Activated B cell treated with CpG ODN at 0.5 μM for 24 hours (primary cell): ENCODE results near the gene NKX6-2. TPM values are rescaled to one million over a fixed set of nuclear protein-coding genes. Genes with fewer than 3 reads are reported as not detected.

Source experiments
- ATAC-seq: fragments of 200-7000 bp; cut with Tn5 transposase; one replicate; pipeline ENCODE4 v1.10.0; 2021; ENCODE audit warnings: low read depth, mild to moderate bottlenecking, moderate library complexity
- CTCF ChIA-PET: fragments of 350-600 bp; sonication (Branson Sonifier 250); formaldehyde crosslinking; loops from one replicate; lab custom pipeline; 2021; ENCODE audit warnings: antibody characterized with exemption; lab: Charles Lee
- POLR2A ChIA-PET: fragments of 350-600 bp; sonication (Branson Sonifier 250); formaldehyde crosslinking; loops from one replicate; lab custom pipeline; 2021; ENCODE audit warnings: antibody characterized with exemption; lab: Charles Lee
- DNase-seq: peaks from one replicate; pipeline ENCODE4 v3.0.0; 2022
- H3K27ac Mint-ChIP-seq: one replicate; pipeline ENCODE4 v1.8.0; 2020; ENCODE audit warnings: mixed read lengths
- H3K27me3 Mint-ChIP-seq: one replicate; pipeline ENCODE4 v1.8.0; 2021; ENCODE audit warnings: mixed read lengths
- H3K36me3 Mint-ChIP-seq: one replicate; pipeline ENCODE4 v1.8.0; 2021; ENCODE audit warnings: low read depth, mixed read lengths
- H3K4me1 Mint-ChIP-seq: one replicate; pipeline ENCODE4 v1.8.0; 2021; ENCODE audit warnings: mixed read lengths
- H3K4me3 Mint-ChIP-seq: one replicate; pipeline ENCODE4 v1.8.0; 2020; ENCODE audit warnings: mild to moderate bottlenecking, mixed read lengths
- H3K9me3 Mint-ChIP-seq: one replicate; pipeline ENCODE4 v1.8.0; 2020; ENCODE audit warnings: mixed read lengths
- CTCF ChIP-seq: fragments of 200-600 bp; IDR thresholded peaks from one replicate; pipeline ENCODE4 v1.8.0; 2022; ENCODE audit warnings: antibody characterized with exemption, mild to moderate bottlenecking
- intact Hi-C: fragments of 100-400 bp; cut with micrococcal nuclease; formaldehyde crosslinking; loops from one replicate; pipeline ENCODE4 v1.15.1; 2024
- total RNA-seq: library from RNA; stranded (reverse); gene quantifications from 2 replicates; pipeline ENCODE4 v1.2.3, GENCODE V29; 2022

The NKX6-2 gene
- total RNA-seq, 1 donor from 2014 or later, result not detected

- Mint-ChIP-seq H3K9me3 (no peaks in the 10 kb centered on the region), H3K4me1 (peaks cover 5% of the 10 kb centered on the region), H3K27me3 (peaks cover 8% of the 10 kb centered on the region), H3K36me3 (peaks cover 36% of the 10 kb centered on the region), H3K27ac (no peak overlapping the region), H3K4me3 (no peak overlapping the region)
- TF ChIP-seq CTCF, result no peak
- ChIA-PET POLR2A (no interaction called here), CTCF (no interaction called here)
- intact Hi-C loops, result no loop called here
- DNase-seq (no peak), ATAC-seq (no peak)
Measured at GRCh38 chr10:132783165-132783939, 2.6 kb downstream of the NKX6-2 start.

GRCh38 chr10:132781556-132781955, 4.4 kb downstream of the NKX6-2 start:
- DNase-seq, result no peak
- CTCF ChIA-PET, result no interaction called here
- no peak for ATAC-seq
- Mint-ChIP-seq H3K9me3 (no peaks in the 10 kb centered on the region), H3K4me1 (peaks cover 5% of the 10 kb centered on the region), H3K4me3 (no peak overlapping the region), H3K27ac (no peak overlapping the region), H3K27me3 (peaks cover 8% of the 10 kb centered on the region), H3K36me3 (peaks cover 52% of the 10 kb centered on the region)
- no peak for TF ChIP-seq CTCF
- POLR2A ChIA-PET, result no interaction called here
- intact Hi-C loops, result no loop called here

GRCh38 chr10:132780356-132780755, 5.6 kb downstream of the NKX6-2 start:
- no peaks in the 10 kb centered on the region for H3K9me3 Mint-ChIP-seq
- no peak for TF ChIP-seq CTCF
- peaks cover 8% of the 10 kb centered on the region for H3K27me3 Mint-ChIP-seq
- peaks cover 57% of the 10 kb centered on the region for H3K36me3 Mint-ChIP-seq
- peaks cover 5% of the 10 kb centered on the region for H3K4me1 Mint-ChIP-seq
- H3K27ac Mint-ChIP-seq, result no peak overlapping the region
- POLR2A ChIA-PET, result no interaction called here
- intact Hi-C loops, result no loop called here
- no peak for ATAC-seq
- CTCF ChIA-PET, result no interaction called here
- no peak for DNase-seq
- no peak overlapping the region for H3K4me3 Mint-ChIP-seq

GRCh38 chr10:132779549-132780294, 6.2 kb downstream of the NKX6-2 start:
- Mint-ChIP-seq H3K4me1 (peaks cover 5% of the 10 kb centered on the region), H3K9me3 (no peaks in the 10 kb centered on the region), H3K27me3 (peaks cover 8% of the 10 kb centered on the region), H3K4me3 (no peak overlapping the region), H3K27ac (no peak overlapping the region), H3K36me3 (peaks cover 57% of the 10 kb centered on the region)
- DNase-seq (no peak), ATAC-seq (no peak)
- ChIA-PET CTCF (no interaction called here), POLR2A (no interaction called here)
- intact Hi-C loops, result no loop called here
- no peak for TF ChIP-seq CTCF

- ChIA-PET CTCF (no interaction called here), POLR2A (no interaction called here)
- Mint-ChIP-seq H3K4me1 (no peaks in the 10 kb centered on the region), H3K36me3 (peaks cover 54% of the 10 kb centered on the region), H3K4me3 (no peak overlapping the region), H3K9me3 (no peaks in the 10 kb centered on the region), H3K27me3 (no peaks in the 10 kb centered on the region), H3K27ac (no peak overlapping the region)
- DNase-seq, result no peak
- no peak for TF ChIP-seq CTCF
- intact Hi-C loops, result no loop called here
- no peak for ATAC-seq
Measured at GRCh38 chr10:132777441-132777840, 8.5 kb downstream of the NKX6-2 start.
